KMS-11 (cell line): ENCODE data around the gene BCL2L15.

ENCODE experiments used
- H2AFZ ChIP-seq: fragments of 200-600 bp; sonication (generic); 2 replicates; pipeline ENCODE4 v1.6.1; 2016; ENCODE audit warnings: antibody characterized with exemption, mixed run types, low read depth
- H3K27ac ChIP-seq: fragments of 200-600 bp; sonication (generic); 2 replicates; pipeline ENCODE4 v1.6.1; 2016; ENCODE audit warnings: mild to moderate bottlenecking, mixed run types
- H3K27me3 ChIP-seq: fragments of 200-600 bp; sonication (generic); 2 replicates; pipeline ENCODE4 v1.6.1; 2017; ENCODE audit warnings: mild to moderate bottlenecking, low read depth, mixed run types, moderate library complexity; ENCODE audit not compliant: insufficient read depth
- H3K36me3 ChIP-seq: fragments of 200-600 bp; sonication (generic); 2 replicates; pipeline ENCODE4 v1.6.1; 2017; ENCODE audit warnings: mild to moderate bottlenecking, mixed run types; ENCODE audit not compliant: insufficient read depth
- H3K4me1 ChIP-seq: fragments of 200-600 bp; sonication (generic); 2 replicates; pipeline ENCODE4 v1.6.1; 2016; ENCODE audit warnings: mild to moderate bottlenecking, low read depth, mixed run types; ENCODE audit not compliant: poor library complexity, severe bottlenecking
- H3K4me2 ChIP-seq: fragments of 200-600 bp; sonication (generic); 2 replicates; pipeline ENCODE4 v1.7.0; 2016; ENCODE audit warnings: mild to moderate bottlenecking, mixed run types
- H3K4me3 ChIP-seq: fragments of 200-600 bp; sonication (generic); IDR thresholded peaks from 2 replicates; pipeline ENCODE4 v1.6.1; 2017; ENCODE audit warnings: low read depth, low read length, mixed read lengths; ENCODE audit not compliant: insufficient read depth
- H3K79me2 ChIP-seq: fragments of 200-600 bp; sonication (generic); 2 replicates; pipeline ENCODE4 v1.6.1; 2016; ENCODE audit warnings: low read depth, mixed run types; ENCODE audit not compliant: insufficient read depth
- H3K9ac ChIP-seq: fragments of 200-600 bp; sonication (generic); 2 replicates; pipeline ENCODE4 v1.6.1; 2016; ENCODE audit warnings: mild to moderate bottlenecking, mixed run types
- H4K20me1 ChIP-seq: fragments of 200-600 bp; sonication (generic); 2 replicates; pipeline ENCODE4 v1.6.1; 2016; ENCODE audit warnings: mild to moderate bottlenecking, mixed run types; ENCODE audit not compliant: insufficient read depth
- CTCF ChIP-seq: fragments of 200-600 bp; sonication (generic); conservative IDR thresholded peaks from 2 replicates; pipeline ENCODE4 v1.6.1; 2017; ENCODE audit warnings: low read depth, mild to moderate bottlenecking, antibody characterized with exemption, low read length, moderate library complexity, mixed read lengths

The BCL2L15 gene

GRCh38 chr1:113881661-113882060 lies 5.7 kb downstream of the BCL2L15 start:
- peaks cover 45% of the 10 kb centered on the region for H3K4me1 ChIP-seq
- H3K9ac ChIP-seq: peak overlapping the region; percentile 59; the same call in 1 of the 2 replicates
- peak overlapping the region; percentile 95; the same call in 1 of the 2 replicates for H3K27ac ChIP-seq
- no peaks in the 10 kb centered on the region for H4K20me1 ChIP-seq
- no peak for TF ChIP-seq CTCF
- H2AFZ ChIP-seq: peak overlapping the region; percentile 88; the same call in 1 of the 2 replicates
- no peaks in the 10 kb centered on the region for H3K27me3 ChIP-seq
- no peak overlapping the region for H3K4me3 ChIP-seq
- peak overlapping the region; percentile 93; the same call in 1 of the 2 replicates for H3K4me2 ChIP-seq
- H3K36me3 ChIP-seq: no peaks in the 10 kb centered on the region
- H3K79me2 ChIP-seq: no peaks in the 10 kb centered on the region

- TF ChIP-seq CTCF: no peak
- H3K4me1 ChIP-seq: peaks cover 61% of the 10 kb centered on the region
- H2AFZ ChIP-seq: peak overlapping the region; percentile 88; the same call in 1 of the 2 replicates
- peak overlapping the region; percentile 95 for H3K27ac ChIP-seq
- no peaks in the 10 kb centered on the region for H3K79me2 ChIP-seq
- H4K20me1 ChIP-seq: no peaks in the 10 kb centered on the region
- H3K27me3 ChIP-seq: no peaks in the 10 kb centered on the region
- peak overlapping the region; percentile 59; the same call in 1 of the 2 replicates for H3K9ac ChIP-seq
- H3K4me2 ChIP-seq: peak overlapping the region; percentile 93
- no peaks in the 10 kb centered on the region for H3K36me3 ChIP-seq
- peak overlapping the region; percentile 39 for H3K4me3 ChIP-seq
Measured at GRCh38 chr1:113879739-113880038, 7.7 kb downstream of the BCL2L15 start.

- Histone ChIP-seq H3K4me1 (peaks cover 77% of the 10 kb centered on the region), H4K20me1 (no peaks in the 10 kb centered on the region), H3K36me3 (no peaks in the 10 kb centered on the region), H3K4me3 (no peak overlapping the region), H3K4me2 (no peak overlapping the region), H3K79me2 (peaks cover 3% of the 10 kb centered on the region; the same call in 1 of the 2 replicates), H2AFZ (no peak overlapping the region), H3K9ac (no peak overlapping the region), H3K27me3 (no peaks in the 10 kb centered on the region), H3K27ac (no peak overlapping the region)
- no peak for TF ChIP-seq CTCF
Measured at GRCh38 chr1:113876176-113876575, 11.2 kb downstream of the BCL2L15 start.

DNA sequence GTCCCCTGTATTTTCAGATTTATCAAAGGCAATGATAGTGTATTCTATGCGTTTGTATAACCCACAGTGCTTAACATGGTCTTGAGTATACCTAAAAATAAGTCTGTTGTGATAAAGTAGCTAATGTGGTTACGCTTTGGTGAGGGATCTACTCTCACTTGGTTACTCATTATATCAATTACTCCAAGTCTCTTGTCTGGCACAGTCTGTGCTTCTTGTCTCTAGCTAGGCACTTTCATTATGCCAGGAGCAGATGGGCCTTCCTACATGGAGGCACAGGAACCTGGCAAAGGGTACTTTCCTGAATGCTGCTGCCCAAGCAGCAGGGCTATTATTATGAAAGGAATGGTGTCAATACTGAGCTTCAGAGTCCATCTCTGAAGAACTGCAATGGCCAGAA lies 11.7 kb downstream of the BCL2L15 start:
- TF ChIP-seq CTCF: no peak
- Histone ChIP-seq H3K36me3 (no peaks in the 10 kb centered on the region), H2AFZ (no peak overlapping the region), H3K79me2 (peaks cover 8% of the 10 kb centered on the region), H3K4me2 (no peak overlapping the region), H3K4me3 (no peak overlapping the region), H3K27me3 (no peaks in the 10 kb centered on the region), H4K20me1 (no peaks in the 10 kb centered on the region), H3K27ac (no peak overlapping the region), H3K9ac (no peak overlapping the region), H3K4me1 (peaks cover 73% of the 10 kb centered on the region)
